Chondrocyte (in vitro differentiated cells): ENCODE measurements around the gene SYT17. TPM values are rescaled to one million over a fixed set of nuclear protein-coding genes. Genes with fewer than 3 reads are reported as not detected.

Experiments used
- DNase-seq: peaks from one replicate; pipeline ENCODE4 v3.0.0; 2021; ENCODE audit warnings: mixed read lengths, low spot score
- H3K27ac Mint-ChIP-seq: one replicate; pipeline ENCODE4 v1.8.0; 2021; ENCODE audit warnings: mild to moderate bottlenecking, moderate library complexity, mixed read lengths; ENCODE audit not compliant: unreplicated experiment
- H3K27me3 Mint-ChIP-seq: 2 replicates; pipeline ENCODE4 v1.8.0; 2021; ENCODE audit warnings: low read depth, mixed read lengths
- H3K36me3 Mint-ChIP-seq: 2 replicates; pipeline ENCODE4 v1.8.0; 2021; ENCODE audit warnings: low read depth, mixed read lengths
- H3K4me1 Mint-ChIP-seq: 2 replicates; pipeline ENCODE4 v1.8.0; 2021; ENCODE audit warnings: low read depth, mild to moderate bottlenecking, mixed read lengths
- H3K4me3 Mint-ChIP-seq: one replicate; pipeline ENCODE4 v1.8.0; 2021; ENCODE audit warnings: mild to moderate bottlenecking, moderate library complexity, mixed read lengths; ENCODE audit not compliant: unreplicated experiment
- H3K9me3 Mint-ChIP-seq: 2 replicates; pipeline ENCODE4 v1.8.0; 2021; ENCODE audit warnings: low read depth, mixed read lengths
- CTCF ChIP-seq: fragments of 200-600 bp; sonication (generic); IDR thresholded peaks from 2 replicates; pipeline ENCODE4 v1.5.0; 2021; ENCODE audit warnings: antibody characterized with exemption, mild to moderate bottlenecking, moderate library complexity
- total RNA-seq: library from RNA; stranded (reverse); gene quantifications from 3 replicates; pipeline ENCODE4 v1.2.1, GENCODE V29; 2021

Gene SYT17
- total RNA-seq, 1 donor from 2014 or later = 0.97 TPM

GRCh38 chr16:19135896-19136438, 32.1 kb upstream of the SYT17 start:
- H3K36me3 Mint-ChIP-seq = no peaks in the 10 kb centered on the region
- H3K27ac Mint-ChIP-seq = peak overlapping the region; percentile 55
- no peak for DNase-seq
- H3K27me3 Mint-ChIP-seq = no peaks in the 10 kb centered on the region
- no peak for TF ChIP-seq CTCF
- H3K9me3 Mint-ChIP-seq = no peaks in the 10 kb centered on the region
- H3K4me3 Mint-ChIP-seq = no peak overlapping the region
- H3K4me1 Mint-ChIP-seq = peaks cover 54% of the 10 kb centered on the region

GRCh38 chr16:19136549-19137196, 31.4 kb upstream of the SYT17 start:
- peaks cover 47% of the 10 kb centered on the region for H3K4me1 Mint-ChIP-seq
- no peaks in the 10 kb centered on the region for H3K27me3 Mint-ChIP-seq
- no peak overlapping the region for H3K4me3 Mint-ChIP-seq
- no peak for DNase-seq
- peak overlapping the region; percentile 55 for H3K27ac Mint-ChIP-seq
- H3K36me3 Mint-ChIP-seq = no peaks in the 10 kb centered on the region
- H3K9me3 Mint-ChIP-seq = no peaks in the 10 kb centered on the region
- TF ChIP-seq CTCF = no peak

GRCh38 chr16:19137201-19138128, 30.6 kb upstream of the SYT17 start:
- Mint-ChIP-seq H3K4me3 (no peak overlapping the region), H3K27me3 (no peaks in the 10 kb centered on the region), H3K27ac (peak overlapping the region; percentile 88), H3K4me1 (peaks cover 44% of the 10 kb centered on the region), H3K9me3 (no peaks in the 10 kb centered on the region), H3K36me3 (no peaks in the 10 kb centered on the region)
- no peak for TF ChIP-seq CTCF
- no peak for DNase-seq

GRCh38 chr16:19138601-19139000, 29.4 kb upstream of the SYT17 start:
- Mint-ChIP-seq H3K9me3 (no peaks in the 10 kb centered on the region), H3K4me1 (peaks cover 44% of the 10 kb centered on the region), H3K36me3 (no peaks in the 10 kb centered on the region), H3K27me3 (no peaks in the 10 kb centered on the region), H3K4me3 (peak overlapping the region; percentile 52), H3K27ac (peak overlapping the region; percentile 88)
- no peak for DNase-seq
- no peak for TF ChIP-seq CTCF

- Mint-ChIP-seq H3K4me3 (no peak overlapping the region), H3K4me1 (peaks cover 44% of the 10 kb centered on the region), H3K27ac (peak overlapping the region; percentile 10), H3K9me3 (no peaks in the 10 kb centered on the region), H3K36me3 (no peaks in the 10 kb centered on the region), H3K27me3 (peaks cover 2% of the 10 kb centered on the region)
- no peak for DNase-seq
- TF ChIP-seq CTCF = no peak
These were observed 28.5 kb upstream of the SYT17 start for GRCh38 chr16:19139436-19140091.
